ENCODE measurements around the gene NXN.

GRCh38 chr17:885971-886571, 93.5 kb downstream of the NXN start:
- no peak for TF ChIP-seq CTCF (IDR thresholded peaks at IDR 0.05)
- TF ChIP-seq POLR2A (IDR thresholded peaks at IDR 0.05) = no peak

All from Peyer's patch (tissue), 4 donors.